H1 (cell line): ENCODE measurements around the gene ECI2. TPM values are rescaled to one million over a fixed set of nuclear protein-coding genes. Genes with fewer than 3 reads are reported as not detected.

Experiments
- CTCF ChIA-PET: fragments of 300-600 bp; sonication (Branson Sonifier 250); formaldehyde crosslinking; loops from one replicate; lab custom pipeline; 2021; ENCODE audit not compliant: partially characterized antibody; lab: Charles Lee
- POLR2A ChIA-PET: fragments of 300-600 bp; sonication (Branson Sonifier 250); formaldehyde crosslinking; loops from one replicate; lab custom pipeline; 2021; ENCODE audit warnings: inconsistent platforms; ENCODE audit not compliant: partially characterized antibody; lab: Charles Lee
- DNase-seq, 2 experiments: peaks; one replicate each; pipeline versions ENCODE4 v3.0.0 to v3.0.0-alpha.2; 2010 to 2022; ENCODE audit warnings: low spot score in 2 of 2, low read depth in 1 of 2, mixed read lengths in 1 of 2
- FAIRE-seq: peaks from 2 replicates; lab custom pipeline; 2011; peaks lifted over from hg19 to GRCh38; lab: Jason Lieb, UNC
- H2AFZ ChIP-seq: 2 replicates; pipeline ENCODE4 v1.8.1; 2012; ENCODE audit warnings: low read length, inconsistent platforms
- H2AK5ac ChIP-seq: 2 replicates; pipeline ENCODE4 v1.6.1; 2013; ENCODE audit warnings: low read depth, low read length
- H2BK120ac ChIP-seq: replicated peaks from 2 replicates; pipeline ENCODE3; 2013; ENCODE audit warnings: low read depth, low read length, inconsistent platforms
- H2BK12ac ChIP-seq: 2 replicates; pipeline ENCODE4 v1.6.1; 2013; ENCODE audit warnings: low read depth, low read length
- H2BK15ac ChIP-seq: 2 replicates; pipeline ENCODE4 v1.6.1; 2013; ENCODE audit warnings: low read length
- H2BK20ac ChIP-seq: 2 replicates; pipeline ENCODE4 v1.6.1; 2013; ENCODE audit warnings: low read length
- H2BK5ac ChIP-seq: 2 replicates; pipeline ENCODE4 v1.6.1; 2013; ENCODE audit warnings: low read depth, low read length
- H3K14ac ChIP-seq: 2 replicates; pipeline ENCODE4 v1.6.1; 2013; ENCODE audit warnings: inconsistent platforms; ENCODE audit not compliant: insufficient read length
- H3K18ac ChIP-seq: 2 replicates; pipeline ENCODE4 v1.6.1; 2013; ENCODE audit warnings: low read length; ENCODE audit errors: extremely low read depth
- H3K23ac ChIP-seq: 2 replicates; pipeline ENCODE4 v1.6.1; 2013; ENCODE audit warnings: inconsistent platforms; ENCODE audit not compliant: insufficient read length
- H3K23me2 ChIP-seq: 2 replicates; pipeline ENCODE4 v1.6.1; 2013; ENCODE audit warnings: low read depth, low read length
- H3K27ac ChIP-seq: 2 replicates; pipeline ENCODE4 v1.6.1; 2011; ENCODE audit warnings: low read depth, low read length, inconsistent platforms
- H3K27me3 ChIP-seq, 4 experiments: replicated peaks in 1 of 4; 1 replicate in 1 of 4; 2 replicates in 3 of 4; pipeline versions ENCODE4 v1.6.1 to v1.8.1; 2011 to 2013; ENCODE audit warnings: low read length in 3 of 4, mild to moderate bottlenecking in 3 of 4, inconsistent platforms in 2 of 4, mixed read lengths in 2 of 4, moderate library complexity in 1 of 4; ENCODE audit not compliant: control insufficient read depth in 3 of 4, insufficient read depth in 3 of 4; ENCODE audit errors: extremely low read depth in 1 of 4
- H3K36me3 ChIP-seq, 4 experiments: 2 replicates each; pipeline versions ENCODE4 v1.6.1 to v1.8.1; 2011 to 2013; ENCODE audit warnings: mild to moderate bottlenecking in 4 of 4, low read length in 3 of 4, moderate library complexity in 2 of 4, control low read depth in 1 of 4, inconsistent platforms in 1 of 4; ENCODE audit not compliant: insufficient read depth in 4 of 4, control insufficient read depth in 2 of 4
- H3K4ac ChIP-seq: replicated peaks from 2 replicates; pipeline ENCODE3; 2013; ENCODE audit warnings: low read length, low read depth, mixed read lengths, inconsistent platforms; ENCODE audit not compliant: insufficient read length
- H3K4me1 ChIP-seq, 4 experiments: replicated peaks in 1 of 4; 1 replicate in 1 of 4; 2 replicates in 3 of 4; pipeline versions ENCODE4 v1.6.1 to v1.8.1; 2011 to 2013; ENCODE audit warnings: low read length in 3 of 4, inconsistent platforms in 2 of 4, mixed read lengths in 1 of 4; ENCODE audit not compliant: insufficient read depth in 4 of 4, control insufficient read depth in 3 of 4
- H3K4me2 ChIP-seq, 2 experiments: 2 replicates each; pipeline versions ENCODE4 v1.6.1 to v1.8.1; 2011 to 2013; ENCODE audit warnings: low read depth in 2 of 2, low read length in 2 of 2, control low read depth in 1 of 2, inconsistent platforms in 1 of 2, mild to moderate bottlenecking in 1 of 2; ENCODE audit not compliant: insufficient read depth in 1 of 2
- H3K4me3 ChIP-seq, 4 experiments: fragments of 200-600, 300-600 bp in 1 of 4; sonication (generic), shearing (Covaris generic), sonication (Bioruptor Twin) in 1 of 4; 2 replicates each; pipeline versions ENCODE4 v1.5.1 to v1.8.1; 2011 to 2016; ENCODE audit warnings: low read length in 4 of 4, low read depth in 3 of 4, control low read depth in 2 of 4, inconsistent platforms in 2 of 4, mild to moderate bottlenecking in 2 of 4, mixed read lengths in 1 of 4, moderate library complexity in 1 of 4; ENCODE audit not compliant: insufficient read depth in 2 of 4; ENCODE audit errors: extremely low read depth in 1 of 4
- H3K56ac ChIP-seq: replicated peaks from 2 replicates; pipeline ENCODE3; 2013; ENCODE audit warnings: low read depth, mild to moderate bottlenecking, mixed read lengths, low read length, inconsistent platforms; ENCODE audit not compliant: insufficient read length
- H3K79me1 ChIP-seq: 2 replicates; pipeline ENCODE4 v1.6.1; 2013; ENCODE audit warnings: low read depth, low read length, control low read depth
- H3K79me2 ChIP-seq, 2 experiments: 2 replicates each; pipeline versions ENCODE4 v1.6.1 to v1.8.1; 2012 to 2013; ENCODE audit warnings: low read length in 2 of 2, mild to moderate bottlenecking in 2 of 2, inconsistent platforms in 1 of 2; ENCODE audit not compliant: insufficient read depth in 2 of 2, control insufficient read depth in 1 of 2
- H3K9ac ChIP-seq, 4 experiments: replicated peaks in 1 of 4; 1 replicate in 1 of 4; 2 replicates in 3 of 4; pipeline versions ENCODE4 v1.6.1 to v1.8.1; 2011 to 2013; ENCODE audit warnings: low read depth in 3 of 4, low read length in 3 of 4, control low read depth in 2 of 4, mild to moderate bottlenecking in 2 of 4, moderate library complexity in 2 of 4, inconsistent platforms in 1 of 4; ENCODE audit errors: extremely low read depth in 1 of 4
- H3K9me3 ChIP-seq, 2 experiments: 2 replicates each; pipeline versions ENCODE4 v1.6.1 to v1.8.1; 2012 to 2013; ENCODE audit warnings: mild to moderate bottlenecking in 2 of 2, moderate library complexity in 2 of 2, control low read depth in 1 of 2, inconsistent platforms in 1 of 2, low read depth in 1 of 2, low read length in 1 of 2, mixed read lengths in 1 of 2; ENCODE audit not compliant: insufficient read depth in 2 of 2
- H4K20me1 ChIP-seq, 2 experiments: replicated peaks in 1 of 2; 2 replicates each; pipeline versions ENCODE3 to v1.8.1; 2011 to 2013; ENCODE audit warnings: inconsistent platforms in 2 of 2, low read length in 2 of 2, mild to moderate bottlenecking in 1 of 2; ENCODE audit not compliant: insufficient read depth in 2 of 2, control insufficient read depth in 1 of 2
- H4K5ac ChIP-seq: 2 replicates; pipeline ENCODE4 v1.6.1; 2013; ENCODE audit warnings: low read length, low read depth, mixed read lengths, inconsistent platforms; ENCODE audit not compliant: insufficient read length
- H4K8ac ChIP-seq: 2 replicates; pipeline ENCODE4 v1.8.0; 2013; ENCODE audit warnings: mild to moderate bottlenecking, moderate library complexity, low read length, inconsistent platforms; ENCODE audit not compliant: insufficient read depth; ENCODE audit errors: extremely low read depth
- H4K91ac ChIP-seq: replicated peaks from 2 replicates; pipeline ENCODE3; 2013; ENCODE audit warnings: low read length, mixed read lengths, inconsistent platforms; ENCODE audit not compliant: insufficient read length
- WGBS, 2 experiments: shearing (Covaris generic) in 1 of 2; methylation state at CpG; one replicate each; pipeline versions ENCODE4 v1.1.6 to v1.1.7; 2013 to 2015; ENCODE audit warnings: low lambda C conversion rate in 2 of 2, mixed read lengths in 2 of 2, inconsistent platforms in 1 of 2, low coverage in 1 of 2, missing lambda C conversion rate in 1 of 2; ENCODE audit not compliant: insufficient replicate concordance in 2 of 2, insufficient coverage in 1 of 2, insufficient read length in 1 of 2; ENCODE audit errors: extremely low coverage in 1 of 2, missing lambda C conversion rate in 1 of 2; 5-methylcytosine and 5-hydroxymethylcytosine counted together
- polyA plus RNA-seq, 7 experiments: library from polyadenylated mRNA; depleted of rRNA in 3 of 7; stranded (reverse) in 5 of 7; unstranded in 2 of 7; fragments of >200 nt in 5 of 7; fragments of 200-250 nt in 2 of 7; gene quantifications; 1 replicate in 5 of 7; 2 replicates in 1 of 7; 4 replicates in 1 of 7; pipeline versions ENCODE4 v1.2.1 to v1.2.3, GENCODE V29; 2011 to 2013; ENCODE audit warnings: missing spikeins in 2 of 7, mixed read lengths in 2 of 7
- total RNA-seq: library from RNA; stranded (reverse); fragmentation: NEBNext Ultra II Directional; extraction: Animal tissue kit (Norgen Biotek cat#: 25700); gene quantifications from 2 replicates; pipeline ENCODE4 v1.2.1, GENCODE V29; 2021

Gene ECI2
- total and polyA plus RNA-seq, 2 of the 8 experiments (the other 6 are each of a cell fraction or from before 2014, with no cell fraction given) = 40.4 to 70.8 TPM

DNA sequence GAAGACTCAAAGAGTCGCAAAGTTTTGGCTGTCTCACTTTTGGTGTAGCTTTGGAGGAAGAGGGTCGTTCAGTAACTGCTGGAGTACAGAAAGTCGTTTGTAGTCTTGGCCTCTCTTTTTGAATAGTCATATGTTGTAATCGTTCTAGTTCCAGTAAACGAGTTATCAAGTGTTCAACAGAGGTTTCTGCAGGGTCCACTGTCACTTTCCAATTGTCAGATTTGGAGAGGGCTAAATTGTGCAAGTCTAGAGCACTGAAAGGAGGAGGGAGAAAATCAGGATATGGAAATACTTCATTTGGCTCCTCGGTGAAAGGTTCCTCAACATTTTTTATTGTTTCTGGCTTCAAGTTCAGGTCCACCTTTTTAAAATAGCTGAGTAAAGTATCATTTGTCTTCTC, 66.2 kb downstream of the ECI2 start:
- Histone ChIP-seq H2BK5ac (no peak overlapping the region), H3K4ac (no peak overlapping the region), H3K14ac (no peak overlapping the region), H3K36me3 (peaks cover 0 to 7% (median 1%) of the 10 kb centered on the region in 4 experiments; a peak in 3 of 8 replicates), H4K8ac (no peak overlapping the region), H3K9me3 (no peaks in the 10 kb centered on the region), H3K4me1 (no peaks in the 10 kb centered on the region), H3K4me3 (no peak overlapping the region), H3K79me2 (no peaks in the 10 kb centered on the region), H3K56ac (no peak overlapping the region), H2BK12ac (no peak overlapping the region), H2AFZ (no peak overlapping the region), H4K5ac (no peak overlapping the region), H2BK120ac (no peak overlapping the region), H2BK15ac (no peak overlapping the region), H3K27me3 (no peaks in the 10 kb centered on the region), H2BK20ac (no peak overlapping the region), H4K91ac (no peak overlapping the region), H3K23me2 (no peaks in the 10 kb centered on the region), H3K79me1 (no peaks in the 10 kb centered on the region), H3K23ac (no peak overlapping the region), H3K18ac (no peak overlapping the region), H3K27ac (no peak overlapping the region), H3K4me2 (no peak overlapping the region), H2AK5ac (no peak overlapping the region), H4K20me1 (no peaks in the 10 kb centered on the region), H3K9ac (no peak overlapping the region)
- DNase-seq = no peak
- ChIA-PET CTCF (no interaction called here), POLR2A (interaction anchor here (0.8 kb wide), 1 partner anchor 87 kb away, joined by 3 read pairs; no protein-coding TSS in a partner anchor)
- WGBS, 2 experiments = 77% methylated on average over 6 of the region's 6 CpGs; no CpG with 5 or more reads in 1 of the 2 experiments
- no peak for FAIRE-seq
